Adrenal gland (tissue), 5 donors: ENCODE results near the gene ZFYVE21.

ENCODE experiments used
- CTCF ChIP-seq, 6 experiments: fragments of 450-650 bp in 4 of 6; fragments of 200-600 bp in 2 of 6; sonication (generic) in 1 of 6; IDR thresholded peaks; 1 replicate in 5 of 6; 2 replicates in 1 of 6; pipeline versions ENCODE4 v1.5.1 to v1.8.0; 2016 to 2021; ENCODE audit warnings: antibody characterized with exemption in 6 of 6, mild to moderate bottlenecking in 2 of 6, moderate library complexity in 1 of 6
- POLR2A ChIP-seq, 2 donors: fragments of 450-650 bp; IDR thresholded peaks; one replicate each; pipeline ENCODE4 v1.6.1; 2017; ENCODE audit warnings: antibody characterized with exemption in 2 of 2, mild to moderate bottlenecking in 2 of 2, moderate library complexity in 1 of 2
- donor health status: DM: no; HTN: no; CAD: no.

- TF ChIP-seq POLR2A (IDR thresholded peaks at IDR 0.05) (no peak), CTCF (IDR thresholded peaks at IDR 0.05) (no peak)
These were observed 26.4 kb upstream of the ZFYVE21 start for GRCh38 chr14:103688906-103689902.
